Measurements from ENCODE around the gene LUZP2. TPM values are rescaled to one million over a fixed set of nuclear protein-coding genes. Genes with fewer than 3 reads are reported as not detected.

The LUZP2 gene
- total RNA-seq, 6 donors from 2014 or later, result 0.20 to 0.46 (median 0.23) TPM; not detected in 3

DNA sequence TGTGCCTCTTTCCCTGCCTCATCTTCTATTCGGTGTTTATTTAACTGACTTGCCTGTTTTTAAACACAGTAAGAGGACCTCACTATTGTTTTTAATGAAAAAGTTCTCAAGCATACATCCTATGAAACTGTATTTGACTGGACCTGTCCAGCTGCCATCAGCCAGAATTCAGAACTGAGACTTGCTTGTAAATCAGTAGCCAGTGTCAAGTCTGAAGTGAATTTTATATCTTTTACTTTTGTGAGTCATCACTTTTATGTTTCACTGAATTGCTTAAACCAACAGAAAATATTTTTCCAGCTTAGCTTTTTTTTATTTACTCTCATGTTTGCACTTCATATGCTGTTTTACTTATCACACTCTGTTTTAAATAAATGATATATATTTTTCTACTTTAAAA, 88.3 kb downstream of the LUZP2 start:
- Histone ChIP-seq H3K4me1 (no peaks in the 10 kb centered on the region), H3K4me3 (no peak overlapping the region), H3K27ac (no peak overlapping the region), H3K27me3 (no peaks in the 10 kb centered on the region), H3K9me3 (no peaks in the 10 kb centered on the region), H3K36me3 (no peaks in the 10 kb centered on the region)
- 79 to 82% methylated on average over 1 of the region's 1 CpG for whole genome bisulfite sequencing, 2 donors
- TF ChIP-seq POLR2AphosphoS5 (IDR thresholded peaks at IDR 0.05) (no peak), EP300 (IDR thresholded peaks at IDR 0.05) (no peak), POLR2A (IDR thresholded peaks at IDR 0.05) (no peak), CTCF (IDR thresholded peaks at IDR 0.05) (no peak)
- DNase-seq, result no peak
- no peak for ATAC-seq (ENCODE audit: low FRiP score in 2 of 2)

DNA sequence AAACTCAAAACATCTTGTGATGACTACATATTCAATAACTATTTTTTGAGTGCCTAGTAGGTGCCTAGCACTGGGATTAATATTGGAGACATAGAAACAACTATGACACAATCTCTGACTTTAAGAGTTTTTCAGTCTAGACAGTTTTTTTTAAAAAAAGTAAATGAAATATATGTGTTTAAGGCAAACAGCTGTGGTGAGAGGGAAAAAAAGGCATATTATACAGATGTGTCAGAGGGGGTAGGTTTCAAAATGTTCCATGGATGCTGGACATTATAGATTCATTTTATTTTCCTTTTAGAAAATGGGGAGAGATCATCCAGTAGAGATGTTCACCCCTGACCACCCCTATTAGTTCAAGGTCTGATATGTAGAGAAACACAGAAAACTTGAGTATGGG, 90.8 kb downstream of the LUZP2 start:
- H3K27ac ChIP-seq, result no peak overlapping the region
- no peaks in the 10 kb centered on the region for H3K36me3 ChIP-seq
- DNase-seq (no peak), ATAC-seq (ENCODE audit: low FRiP score in 2 of 2) (no peak)
- H3K27me3 ChIP-seq, result no peaks in the 10 kb centered on the region
- TF ChIP-seq POLR2A (IDR thresholded peaks at IDR 0.05) (no peak), POLR2AphosphoS5 (IDR thresholded peaks at IDR 0.05) (no peak), EP300 (IDR thresholded peaks at IDR 0.05) (no peak), CTCF (IDR thresholded peaks at IDR 0.05) (no peak)
- no peaks in the 10 kb centered on the region for H3K9me3 ChIP-seq
- no peak overlapping the region for H3K4me3 ChIP-seq
- no peaks in the 10 kb centered on the region for H3K4me1 ChIP-seq

DNA sequence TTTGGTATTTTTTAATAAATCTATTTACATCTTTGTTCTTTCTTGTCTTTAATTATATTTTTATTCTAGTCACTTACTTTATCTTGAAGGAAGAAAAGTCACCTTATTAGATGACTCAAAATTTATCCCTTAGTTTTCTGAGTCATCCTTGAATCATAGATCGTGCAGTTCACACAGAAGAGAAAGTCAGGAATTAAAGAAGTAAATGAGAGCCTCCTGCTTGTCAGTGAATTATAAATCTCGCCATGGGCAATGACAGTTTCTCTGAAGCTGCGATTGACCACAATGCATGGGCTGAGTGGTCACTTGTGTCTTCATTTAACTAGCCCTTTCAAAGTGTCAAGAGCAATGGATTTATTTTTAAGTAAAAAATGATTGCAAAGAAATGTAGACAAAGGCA, 91.2 kb downstream of the LUZP2 start:
- Histone ChIP-seq H3K4me1 (no peaks in the 10 kb centered on the region), H3K36me3 (no peaks in the 10 kb centered on the region), H3K9me3 (no peaks in the 10 kb centered on the region), H3K27ac (no peak overlapping the region), H3K27me3 (no peaks in the 10 kb centered on the region), H3K4me3 (no peak overlapping the region)
- ATAC-seq (ENCODE audit: low FRiP score in 2 of 2) (no peak), DNase-seq (no peak)
- 73 to 88% methylated on average over 3 of the region's 3 CpGs for WGBS, 2 donors
- TF ChIP-seq POLR2AphosphoS5 (IDR thresholded peaks at IDR 0.05), result no peak
- TF ChIP-seq POLR2A (IDR thresholded peaks at IDR 0.05), result no peak
- TF ChIP-seq CTCF (IDR thresholded peaks at IDR 0.05), result no peak
- no peak for TF ChIP-seq EP300 (IDR thresholded peaks at IDR 0.05)

DNA sequence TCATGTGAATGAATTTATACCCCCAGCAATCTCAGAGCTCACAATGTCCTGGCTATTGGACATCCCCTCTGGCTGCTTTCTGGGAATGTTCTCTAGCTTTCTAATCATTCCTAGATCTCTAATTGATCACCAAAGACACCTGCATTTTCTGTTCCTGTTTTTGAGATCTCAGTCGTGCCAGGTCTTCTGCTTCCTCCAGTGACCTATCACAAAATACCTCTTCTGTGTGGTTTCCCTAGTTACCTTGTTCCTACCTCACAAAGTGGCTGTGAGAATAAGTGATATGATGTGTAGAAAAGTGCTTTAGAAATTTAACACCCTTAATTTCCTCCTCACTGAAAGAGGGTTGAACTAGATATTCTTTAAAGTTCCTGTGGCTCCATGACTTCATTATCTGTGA, 92.2 kb downstream of the LUZP2 start:
- Histone ChIP-seq H3K36me3 (no peaks in the 10 kb centered on the region), H3K27ac (no peak overlapping the region), H3K9me3 (no peaks in the 10 kb centered on the region), H3K4me1 (no peaks in the 10 kb centered on the region), H3K27me3 (no peaks in the 10 kb centered on the region), H3K4me3 (no peak overlapping the region)
- DNase-seq, result no peak
- ATAC-seq (ENCODE audit: low FRiP score in 2 of 2), result no peak
- 33 to 47% methylated on average over 1 of the region's 1 CpG for WGBS, 2 donors
- TF ChIP-seq CTCF (IDR thresholded peaks at IDR 0.05) (no peak), POLR2A (IDR thresholded peaks at IDR 0.05) (no peak), EP300 (IDR thresholded peaks at IDR 0.05) (no peak), POLR2AphosphoS5 (IDR thresholded peaks at IDR 0.05) (no peak)

GRCh38 chr11:24591283-24591682, 94.4 kb downstream of the LUZP2 start:
- H3K9me3 ChIP-seq, result no peaks in the 10 kb centered on the region
- H3K36me3 ChIP-seq, result no peaks in the 10 kb centered on the region
- H3K4me3 ChIP-seq, result no peak overlapping the region
- DNase-seq (no peak), ATAC-seq (ENCODE audit: low FRiP score in 2 of 2) (no peak)
- TF ChIP-seq CTCF (IDR thresholded peaks at IDR 0.05) (no peak), POLR2AphosphoS5 (IDR thresholded peaks at IDR 0.05) (no peak), EP300 (IDR thresholded peaks at IDR 0.05) (no peak), POLR2A (IDR thresholded peaks at IDR 0.05) (no peak)
- 74 to 80% methylated on average over 2 of the region's 2 CpGs for WGBS, 2 donors
- H3K27ac ChIP-seq, result no peak overlapping the region
- H3K4me1 ChIP-seq, result no peaks in the 10 kb centered on the region
- H3K27me3 ChIP-seq, result no peaks in the 10 kb centered on the region
